MM.1S (cell line): Measurements from ENCODE around the gene ZNF74.
"Not testable (repeated sequence)": the region's sequence is repeated elsewhere in the genome, so short reads cannot be mapped to it uniquely, and the experiment has no call there.

ENCODE experiments used
- DNase-seq: peaks from one replicate; pipeline ENCODE4 v3.0.0-alpha.2; 2015
- H2AFZ ChIP-seq: fragments of 300-600 bp; sonication (generic); 2 replicates; pipeline ENCODE4 v1.6.0; 2016; ENCODE audit warnings: antibody characterized with exemption, low read length
- H3F3A ChIP-seq: fragments of 300-600 bp; sonication (generic); 2 replicates; pipeline ENCODE4 v1.6.1; 2016; ENCODE audit warnings: mild to moderate bottlenecking, antibody characterized with exemption, low read length, moderate library complexity, mixed read lengths; ENCODE audit not compliant: insufficient read depth
- H3K27ac ChIP-seq: fragments of 300-600 bp; sonication (generic); 2 replicates; pipeline ENCODE4 v1.5.1; 2016; ENCODE audit warnings: mild to moderate bottlenecking, low read length
- H3K27me3 ChIP-seq: fragments of 300-600 bp; sonication (generic); replicated peaks from 2 replicates; pipeline ENCODE4 v1.6.0; 2016; ENCODE audit warnings: low read length; ENCODE audit not compliant: insufficient read depth
- H3K36me3 ChIP-seq: fragments of 300-600 bp; sonication (generic); replicated peaks from 2 replicates; pipeline ENCODE4 v1.6.1; 2016; ENCODE audit warnings: mild to moderate bottlenecking, low read length, mixed read lengths; ENCODE audit not compliant: insufficient read depth
- H3K4me1 ChIP-seq: fragments of 300-600 bp; sonication (generic); 2 replicates; pipeline ENCODE4 v1.6.1; 2016; ENCODE audit warnings: low read length, mixed read lengths
- H3K4me2 ChIP-seq: fragments of 300-600 bp; sonication (generic); 2 replicates; pipeline ENCODE4 v1.6.0; 2016; ENCODE audit warnings: low read depth, low read length
- H3K4me3 ChIP-seq: fragments of 300-600 bp; sonication (generic); 2 replicates; pipeline ENCODE4 v1.5.1; 2016; ENCODE audit warnings: low read length, mixed read lengths
- H3K79me2 ChIP-seq: fragments of 300-600 bp; sonication (generic); 2 replicates; pipeline ENCODE4 v1.6.1; 2016; ENCODE audit warnings: mixed run types, low read length, mixed read lengths
- H3K9ac ChIP-seq: fragments of 300-600 bp; sonication (generic); 2 replicates; pipeline ENCODE4 v1.6.1; 2016; ENCODE audit warnings: low read length, mixed read lengths
- H3K9me2 ChIP-seq: fragments of 300-600 bp; sonication (generic); replicated peaks from 2 replicates; pipeline ENCODE4 v1.6.1; 2016; ENCODE audit warnings: mild to moderate bottlenecking, low read length, mixed read lengths; ENCODE audit not compliant: insufficient read depth
- H3K9me3 ChIP-seq: fragments of 300-600 bp; sonication (generic); replicated peaks from 2 replicates; pipeline ENCODE4 v1.6.1; 2016; ENCODE audit warnings: mild to moderate bottlenecking, low read length, mixed read lengths; ENCODE audit not compliant: insufficient read depth
- H4K20me1 ChIP-seq: fragments of 300-600 bp; sonication (generic); 2 replicates; pipeline ENCODE4 v1.6.1; 2016; ENCODE audit warnings: mild to moderate bottlenecking, low read length, moderate library complexity, mixed read lengths; ENCODE audit not compliant: insufficient read depth
- EZH2 ChIP-seq: fragments of 300-600 bp; sonication (generic); optimal IDR thresholded peaks from 2 replicates; pipeline ENCODE3; 2017; ENCODE audit warnings: low read depth, mild to moderate bottlenecking, antibody characterized with exemption, low read length, mixed read lengths
- EZH2phosphoT487 ChIP-seq: fragments of 300-600 bp; sonication (generic); IDR thresholded peaks from 2 replicates; pipeline ENCODE4 v1.6.1; 2018; ENCODE audit warnings: antibody characterized with exemption, low read length
- TF ChIP-seq, protein P1 (sequence below): fragments of 300-600 bp; sonication (generic); IDR thresholded peaks from 2 replicates; pipeline ENCODE4 v1.5.1; 2016; ENCODE audit warnings: antibody characterized with exemption, low read length, mixed read lengths

ZNF74 gene

DNA sequence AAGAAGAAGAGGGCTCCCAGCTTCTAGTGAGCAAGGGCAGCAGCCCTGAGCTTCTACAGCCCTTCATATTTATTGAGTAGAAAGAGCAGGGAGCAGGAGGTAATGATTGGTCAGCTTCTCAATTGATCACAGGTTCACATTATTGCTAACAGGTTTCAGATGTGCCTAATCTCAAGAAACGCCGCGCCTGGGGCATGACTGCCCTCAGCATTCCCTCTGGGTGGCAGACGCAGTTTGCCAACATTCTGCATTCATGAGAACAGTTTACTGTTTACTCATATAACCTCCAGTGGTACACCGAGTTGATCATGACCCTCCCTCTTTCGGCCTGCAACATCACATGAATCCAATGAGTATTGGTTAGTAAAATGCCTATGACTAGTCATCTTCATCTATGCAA, 4.7 kb upstream of the ZNF74 start:
- H3K9me2 ChIP-seq: no peaks in the 10 kb centered on the region
- TF ChIP-seq EZH2 (no peak), EZH2phosphoT487 (no peak)
- TF ChIP-seq, protein P1, sequence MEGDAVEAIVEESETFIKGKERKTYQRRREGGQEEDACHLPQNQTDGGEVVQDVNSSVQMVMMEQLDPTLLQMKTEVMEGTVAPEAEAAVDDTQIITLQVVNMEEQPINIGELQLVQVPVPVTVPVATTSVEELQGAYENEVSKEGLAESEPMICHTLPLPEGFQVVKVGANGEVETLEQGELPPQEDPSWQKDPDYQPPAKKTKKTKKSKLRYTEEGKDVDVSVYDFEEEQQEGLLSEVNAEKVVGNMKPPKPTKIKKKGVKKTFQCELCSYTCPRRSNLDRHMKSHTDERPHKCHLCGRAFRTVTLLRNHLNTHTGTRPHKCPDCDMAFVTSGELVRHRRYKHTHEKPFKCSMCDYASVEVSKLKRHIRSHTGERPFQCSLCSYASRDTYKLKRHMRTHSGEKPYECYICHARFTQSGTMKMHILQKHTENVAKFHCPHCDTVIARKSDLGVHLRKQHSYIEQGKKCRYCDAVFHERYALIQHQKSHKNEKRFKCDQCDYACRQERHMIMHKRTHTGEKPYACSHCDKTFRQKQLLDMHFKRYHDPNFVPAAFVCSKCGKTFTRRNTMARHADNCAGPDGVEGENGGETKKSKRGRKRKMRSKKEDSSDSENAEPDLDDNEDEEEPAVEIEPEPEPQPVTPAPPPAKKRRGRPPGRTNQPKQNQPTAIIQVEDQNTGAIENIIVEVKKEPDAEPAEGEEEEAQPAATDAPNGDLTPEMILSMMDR: no peak
- H3F3A ChIP-seq: 0 out of 2 replicates have a peak, but pooled peaks cover 3% of the 10 kb centered on the region
- no peak overlapping the region for H3K4me3 ChIP-seq
- no peaks in the 10 kb centered on the region for H3K36me3 ChIP-seq
- H3K4me1 ChIP-seq: peaks cover 10% of the 10 kb centered on the region
- no peak overlapping the region for H3K9ac ChIP-seq
- H3K4me2 ChIP-seq: no peak overlapping the region
- H3K9me3 ChIP-seq: no peaks in the 10 kb centered on the region
- H4K20me1 ChIP-seq: no peaks in the 10 kb centered on the region
- DNase-seq: no peak
- no peak overlapping the region for H3K27ac ChIP-seq
- no peak overlapping the region for H2AFZ ChIP-seq
- no peaks in the 10 kb centered on the region for H3K79me2 ChIP-seq
- no peaks in the 10 kb centered on the region for H3K27me3 ChIP-seq

DNA sequence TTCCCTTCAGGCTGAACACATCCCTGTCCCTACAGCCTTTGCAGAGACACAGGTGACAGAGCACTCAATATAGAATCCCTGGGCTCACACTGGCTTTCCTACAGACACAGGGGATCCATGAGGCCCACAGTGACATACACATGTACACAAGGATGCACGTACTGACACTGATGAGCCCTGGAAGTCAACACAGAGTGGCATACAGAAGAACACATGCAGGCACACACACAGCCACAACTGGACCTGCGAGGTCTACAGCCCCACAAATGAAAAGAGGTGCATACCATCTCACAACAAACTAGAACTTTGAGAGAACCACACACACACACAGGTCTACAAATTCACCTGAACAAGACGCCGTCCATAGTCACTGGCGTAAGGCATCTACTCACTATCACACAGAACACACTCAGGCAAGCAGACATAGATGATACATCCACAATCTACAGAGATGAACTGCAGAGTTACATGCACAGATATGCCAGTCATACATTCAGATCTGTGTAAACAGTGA, 3.5 kb upstream of the ZNF74 start:
- no peak for DNase-seq

DNA sequence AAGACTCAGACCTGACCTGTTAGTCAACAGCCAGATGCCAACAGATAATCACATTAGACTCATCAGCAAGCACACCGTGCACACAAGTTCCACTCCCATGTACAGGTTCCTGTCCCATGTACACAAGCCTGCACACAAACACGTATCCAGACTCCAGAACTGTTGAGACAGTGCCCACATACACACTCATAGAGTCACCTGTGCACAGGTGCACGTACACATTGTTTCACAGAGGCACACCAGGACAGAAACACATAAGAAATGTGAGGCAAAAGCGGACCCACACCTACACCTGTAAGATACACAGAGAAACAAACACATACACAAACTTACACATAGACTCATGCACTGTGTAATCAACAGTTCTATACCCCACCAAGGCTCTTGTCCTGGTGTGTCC, 2.7 kb upstream of the ZNF74 start:
- 0 out of 2 replicates have a peak, but pooled peaks cover 3% of the 10 kb centered on the region for H3F3A ChIP-seq
- no peak overlapping the region for H3K27ac ChIP-seq
- H3K9me2 ChIP-seq: no peaks in the 10 kb centered on the region
- no peak overlapping the region for H3K9ac ChIP-seq
- H3K79me2 ChIP-seq: peaks cover 4% of the 10 kb centered on the region; the same call in 1 of the 2 replicates
- TF ChIP-seq, protein P1: no peak
- TF ChIP-seq EZH2phosphoT487: no peak
- TF ChIP-seq EZH2: no peak
- H3K27me3 ChIP-seq: no peaks in the 10 kb centered on the region
- no peak overlapping the region for H2AFZ ChIP-seq
- peaks cover 10% of the 10 kb centered on the region for H3K4me1 ChIP-seq
- no peaks in the 10 kb centered on the region for H4K20me1 ChIP-seq
- no peaks in the 10 kb centered on the region for H3K36me3 ChIP-seq
- no peak overlapping the region for H3K4me2 ChIP-seq
- no peak overlapping the region for H3K4me3 ChIP-seq
- no peaks in the 10 kb centered on the region for H3K9me3 ChIP-seq
- no peak for DNase-seq

More for the DNA sequence above, 3.5 kb upstream of the ZNF74 start:
- H3K9me3 ChIP-seq: no peaks in the 10 kb centered on the region
- no peak overlapping the region for H3K9ac ChIP-seq
- H3K9me2 ChIP-seq: no peaks in the 10 kb centered on the region
- no peak overlapping the region for H3K4me3 ChIP-seq
- no peak overlapping the region for H3K4me2 ChIP-seq
- H3K36me3 ChIP-seq: no peaks in the 10 kb centered on the region
- 0 out of 2 replicates have a peak, but pooled peaks cover 3% of the 10 kb centered on the region for H3F3A ChIP-seq
- H2AFZ ChIP-seq: no peak overlapping the region
- peaks cover 10% of the 10 kb centered on the region for H3K4me1 ChIP-seq
- H3K27me3 ChIP-seq: no peaks in the 10 kb centered on the region
- no peaks in the 10 kb centered on the region for H4K20me1 ChIP-seq
- TF ChIP-seq EZH2phosphoT487: no peak
- TF ChIP-seq, protein P1: no peak
- H3K79me2 ChIP-seq: peaks cover 4% of the 10 kb centered on the region; the same call in 1 of the 2 replicates
- H3K27ac ChIP-seq: no peak overlapping the region

DNA sequence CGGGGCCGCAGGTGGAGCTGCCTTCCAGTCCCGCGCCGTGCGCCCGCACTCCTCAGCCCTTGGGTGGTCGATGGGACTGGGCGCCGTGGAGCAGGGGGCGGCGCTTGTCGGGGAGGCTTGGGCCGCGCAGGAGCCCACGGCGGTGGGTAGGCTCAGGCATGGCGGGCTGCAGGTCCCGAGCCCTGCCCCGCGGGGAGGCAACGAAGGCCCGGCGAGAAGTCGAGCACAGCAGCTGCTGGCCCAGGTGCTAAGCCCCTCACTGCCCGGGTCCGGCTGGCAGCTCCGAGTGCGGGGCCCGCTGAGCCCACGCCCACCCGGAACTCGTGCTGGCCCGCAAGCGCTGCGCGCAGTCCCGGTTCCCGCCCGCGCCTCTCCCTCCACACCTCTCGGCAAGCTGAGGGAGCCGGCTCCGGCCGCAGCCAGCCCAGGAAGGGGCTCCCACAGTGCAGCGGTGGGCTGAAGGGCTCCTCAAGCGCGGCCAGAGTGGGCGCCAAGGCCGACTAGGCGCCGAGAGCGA, 1.5 kb upstream of the ZNF74 start:
- H3K4me3 ChIP-seq, H3K27ac ChIP-seq, H3K9me3 ChIP-seq, H3K9me2 ChIP-seq, H3K9ac ChIP-seq, H3F3A ChIP-seq, H2AFZ ChIP-seq, H3K36me3 ChIP-seq, DNase-seq, H3K4me1 ChIP-seq, H3K4me2 ChIP-seq, H4K20me1 ChIP-seq, H3K79me2 ChIP-seq, H3K27me3 ChIP-seq: not testable (repeated sequence)
